IMR-90 (cell line): ENCODE results near the gene SIX5.

Source experiments
- CTCF ChIP-seq: conservative IDR thresholded peaks from 2 replicates; pipeline ENCODE4 v1.5.1; 2012; ENCODE audit warnings: mild to moderate bottlenecking, low read depth, low read length, improper control_type of control experiment
- SMC3 ChIP-seq: fragments of 150-350 bp; IDR thresholded peaks from 2 replicates; pipeline ENCODE4 v1.6.1; 2016; ENCODE audit warnings: low read depth, mild to moderate bottlenecking, antibody characterized with exemption, low read length, moderate library complexity

- no peak for TF ChIP-seq SMC3
- TF ChIP-seq CTCF, result no peak
Observed at GRCh38 chr19:45804140-45804958, 35.3 kb upstream of the SIX5 start.
